IMR-90 (cell line): Measurements from ENCODE around the gene MTTP. TPM values are rescaled to one million over a fixed set of nuclear protein-coding genes. Genes with fewer than 3 reads are reported as not detected.
A peak's percentile ranks its signal among the peaks of the same experiment; 100 is the strongest.
"Not testable (repeated sequence)": the region's sequence is repeated elsewhere in the genome, so short reads cannot be mapped to it uniquely, and the experiment has no call there.

Experiments
- ATAC-seq: fragments of 200-7000 bp; cut with Tn5 transposase; 2 replicates; pipeline ENCODE4 v1.9.1; 2020; ENCODE audit warnings: low read depth, mild to moderate bottlenecking, moderate library complexity
- BruUV-seq: library from RNA; stranded (reverse); fragments of 400-500 nt; replicated peaks from 2 replicates; lab custom pipeline; 2021; lab: Mats Ljungman, UMichigan
- CTCF ChIA-PET: fragments of 300-600 bp; formaldehyde crosslinking; extraction: SDS; loops from one replicate; lab custom pipeline; 2021; ENCODE audit warnings: antibody characterized with exemption; lab: Yijun Ruan, JAX
- POLR2A ChIA-PET: fragments of 300-600 bp; sonication (Branson Sonifier 250); formaldehyde crosslinking; loops from one replicate; lab custom pipeline; 2022; ENCODE audit warnings: antibody characterized with exemption; ENCODE audit not compliant: unreplicated experiment; lab: Charles Lee
- DNase-seq: peaks from one replicate; pipeline ENCODE4 v3.0.0; 2013
- H2AFZ ChIP-seq: replicated peaks from 2 replicates; pipeline ENCODE3; 2013; ENCODE audit warnings: low read length, mild to moderate bottlenecking; ENCODE audit not compliant: poor library complexity
- H2AK5ac ChIP-seq: 2 replicates; pipeline ENCODE4 v1.6.1; 2013; ENCODE audit warnings: low read depth, low read length, inconsistent platforms
- H2AK9ac ChIP-seq: replicated peaks from 2 replicates; pipeline ENCODE3; 2013; ENCODE audit warnings: mild to moderate bottlenecking, low read depth, low read length, moderate library complexity; ENCODE audit not compliant: poor library complexity
- H2BK120ac ChIP-seq: 2 replicates; pipeline ENCODE4 v1.6.1; 2013; ENCODE audit warnings: low read depth, low read length, inconsistent platforms
- H2BK15ac ChIP-seq: 3 replicates; pipeline ENCODE4 v1.6.1; 2013; ENCODE audit warnings: low read depth, low read length, inconsistent platforms
- H2BK20ac ChIP-seq: 2 replicates; pipeline ENCODE4 v1.6.1; 2013; ENCODE audit warnings: low read depth, mild to moderate bottlenecking, inconsistent platforms, low read length, moderate library complexity
- H2BK5ac ChIP-seq: 2 replicates; pipeline ENCODE4 v1.6.1; 2013; ENCODE audit warnings: mild to moderate bottlenecking, low read depth, low read length, inconsistent platforms; ENCODE audit not compliant: poor library complexity, severe bottlenecking
- H3K14ac ChIP-seq: replicated peaks from 2 replicates; pipeline ENCODE4 v1.6.1; 2013; ENCODE audit warnings: low read depth, low read length, inconsistent platforms
- H3K18ac ChIP-seq: 2 replicates; pipeline ENCODE4 v1.6.1; 2013; ENCODE audit warnings: low read depth, low read length, control low read depth
- H3K23ac ChIP-seq: 2 replicates; pipeline ENCODE4 v1.6.1; 2013; ENCODE audit warnings: low read depth, low read length, inconsistent platforms
- H3K27ac ChIP-seq: 2 replicates; pipeline ENCODE4 v1.5.1; 2013; ENCODE audit warnings: mild to moderate bottlenecking, control low read depth, low read length; ENCODE audit not compliant: insufficient read depth
- H3K27me3 ChIP-seq: 2 replicates; pipeline ENCODE4 v1.6.1; 2013; ENCODE audit warnings: low read length; ENCODE audit not compliant: control insufficient read depth, insufficient read depth
- H3K36me3 ChIP-seq: 2 replicates; pipeline ENCODE4 v1.6.1; 2013; ENCODE audit warnings: low read length, mixed read lengths; ENCODE audit not compliant: control insufficient read depth, insufficient read depth
- H3K4ac ChIP-seq: 2 replicates; pipeline ENCODE4 v1.6.1; 2013; ENCODE audit warnings: low read depth, low read length, inconsistent platforms
- H3K4me1 ChIP-seq: 2 replicates; pipeline ENCODE4 v1.6.1; 2013; ENCODE audit warnings: low read length, mixed read lengths; ENCODE audit not compliant: control insufficient read depth, insufficient read depth
- H3K4me2 ChIP-seq: 2 replicates; pipeline ENCODE4 v1.6.1; 2013; ENCODE audit warnings: low read depth, mild to moderate bottlenecking, control low read depth, low read length, moderate library complexity
- H3K4me3 ChIP-seq: 2 replicates; pipeline ENCODE4 v1.5.1; 2013; ENCODE audit warnings: low read depth, mild to moderate bottlenecking, control low read depth, low read length, moderate library complexity; ENCODE audit not compliant: insufficient read depth
- H3K56ac ChIP-seq: 2 replicates; pipeline ENCODE4 v1.6.1; 2013; ENCODE audit warnings: low read length, inconsistent platforms; ENCODE audit not compliant: insufficient read depth; ENCODE audit errors: extremely low read depth
- H3K79me1 ChIP-seq, 2 experiments: 2 replicates each; pipeline ENCODE4 v1.6.1; 2013; ENCODE audit warnings: low read length in 2 of 2, inconsistent platforms in 1 of 2, low read depth in 1 of 2
- H3K9ac ChIP-seq: 2 replicates; pipeline ENCODE4 v1.6.1; 2013; ENCODE audit warnings: low read depth, low read length, control low read depth
- H3K9me1 ChIP-seq: 2 replicates; pipeline ENCODE4 v1.6.1; 2013; ENCODE audit warnings: low read length, inconsistent platforms; ENCODE audit not compliant: insufficient read depth
- H3K9me3 ChIP-seq: 2 replicates; pipeline ENCODE4 v1.6.1; 2013; ENCODE audit warnings: low read length; ENCODE audit not compliant: control insufficient read depth, insufficient read depth
- H4K20me1 ChIP-seq: 2 replicates; pipeline ENCODE4 v1.6.1; 2013; ENCODE audit warnings: low read length, inconsistent platforms; ENCODE audit not compliant: insufficient read depth
- H4K5ac ChIP-seq: 2 replicates; pipeline ENCODE4 v1.6.1; 2013; ENCODE audit warnings: mild to moderate bottlenecking, low read depth, low read length, control low read depth
- H4K8ac ChIP-seq, 2 experiments: 2 replicates each; pipeline ENCODE4 v1.6.1; 2013; ENCODE audit warnings: low read depth in 2 of 2, low read length in 2 of 2, control low read depth in 1 of 2, inconsistent platforms in 1 of 2
- H4K91ac ChIP-seq: 2 replicates; pipeline ENCODE4 v1.6.1; 2013; ENCODE audit warnings: low read depth, low read length, inconsistent platforms; ENCODE audit not compliant: insufficient read depth
- CTCF ChIP-seq: conservative IDR thresholded peaks from 2 replicates; pipeline ENCODE4 v1.5.1; 2012; ENCODE audit warnings: mild to moderate bottlenecking, low read depth, low read length, improper control_type of control experiment
- MAFK ChIP-seq: IDR thresholded peaks from 2 replicates; pipeline ENCODE4 v1.6.1; 2012; ENCODE audit warnings: low read depth, low read length, improper control_type of control experiment
- MAZ ChIP-seq: IDR thresholded peaks from 2 replicates; pipeline ENCODE4 v1.6.1; 2012; ENCODE audit warnings: low read depth, mild to moderate bottlenecking, low read length, improper control_type of control experiment, moderate library complexity, borderline replicate concordance
- NFE2L2 ChIP-seq: fragments of 150-350 bp; IDR thresholded peaks from 2 replicates; pipeline ENCODE4 v1.6.1; 2016; ENCODE audit warnings: low read depth, mild to moderate bottlenecking, low read length
- WGBS, 2 experiments: methylation state at CpG; one replicate each; pipeline versions ENCODE4 v1.1.5 to v1.1.7; 2013; ENCODE audit warnings: missing lambda C conversion rate in 2 of 2; ENCODE audit not compliant: insufficient read length in 1 of 2; ENCODE audit errors: extremely low coverage in 2 of 2; 5-methylcytosine and 5-hydroxymethylcytosine counted together
- dilution Hi-C: fragments of 300-500 bp; cut with HindIII; formaldehyde crosslinking; loops from one replicate; pipeline ENCODE4 v1.14.3; 2018; ENCODE audit warnings: low sequenced_read_pairs; ENCODE audit not compliant: unreplicated experiment
- in situ Hi-C: fragments of 300-500 bp; cut with MboI; formaldehyde crosslinking; loops from 3 replicates; pipeline ENCODE4 v1.14.3; 2019; ENCODE audit warnings: low sequenced_read_pairs, inconsistent platforms, mixed read lengths
- intact Hi-C: fragments of 100-400 bp; cut with micrococcal nuclease; formaldehyde crosslinking; loops from 2 replicates; pipeline ENCODE4 v1.10.0; 2022
- polyA plus RNA-seq, 3 experiments: library from polyadenylated mRNA; depleted of rRNA; stranded (reverse); fragments of >200 nt; gene quantifications; 2 replicates each; pipeline ENCODE4 v1.2.3, GENCODE V29; 2012; ENCODE audit warnings: low replicate concordance in 1 of 3
- total RNA-seq: library from RNA; depleted of rRNA; stranded (reverse); fragments of >200 nt; gene quantifications from 2 replicates; pipeline ENCODE4 v1.2.3, GENCODE V29; 2012

The MTTP gene
- total and polyA plus RNA-seq, 2 of the 4 experiments (the other 2 are of a cell fraction): under 0.01 to 0.03 TPM

GRCh38 chr4:99529956-99530355 lies 44.7 kb upstream of the MTTP start:
- ChIA-PET CTCF (no interaction called here), POLR2A (no interaction called here)
- Histone ChIP-seq H3K9me3 (no peaks in the 10 kb centered on the region), H2AK5ac (no peak overlapping the region), H4K91ac (no peak overlapping the region), H2AFZ (no peak overlapping the region), H3K79me1 (no peaks in the 10 kb centered on the region), H3K27ac (no peak overlapping the region), H2BK120ac (no peak overlapping the region), H3K4ac (no peak overlapping the region), H4K5ac (no peak overlapping the region), H3K56ac (no peak overlapping the region), H2BK20ac (no peak overlapping the region), H3K4me3 (no peak overlapping the region), H3K27me3 (no peaks in the 10 kb centered on the region), H3K18ac (no peak overlapping the region), H3K23ac (no peak overlapping the region), H3K4me1 (no peaks in the 10 kb centered on the region), H3K4me2 (no peak overlapping the region), H3K9me1 (no peaks in the 10 kb centered on the region), H2BK5ac (no peak overlapping the region), H2BK15ac (no peak overlapping the region), H4K20me1 (no peaks in the 10 kb centered on the region), H2AK9ac (no peak overlapping the region), H3K9ac (no peak overlapping the region), H4K8ac (no peak overlapping the region), H3K14ac (no peak overlapping the region), H3K36me3 (no peaks in the 10 kb centered on the region)
- no TSS peak for BruUV-seq
- no peak for TF ChIP-seq CTCF
- no peak for TF ChIP-seq MAFK
- no peak for TF ChIP-seq MAZ
- no peak for TF ChIP-seq NFE2L2
- in situ Hi-C loops: no loop called here
- peak; percentile 2 for DNase-seq
- intact Hi-C loops: no loop called here
- dilution Hi-C loops: no loop called here
- ATAC-seq: no peak
- 0% methylated on average over 1 of the region's 3 CpGs; no CpG with 5 or more reads in 1 of the 2 experiments for WGBS, 2 experiments

- DNase-seq, H2BK20ac ChIP-seq, H4K91ac ChIP-seq, H3K4me3 ChIP-seq, H4K20me1 ChIP-seq, H3K9ac ChIP-seq, BruUV-seq, H2AFZ ChIP-seq, H3K9me1 ChIP-seq, CTCF ChIA-PET, H2AK5ac ChIP-seq, H3K36me3 ChIP-seq, H3K14ac ChIP-seq, H3K27me3 ChIP-seq, H3K4ac ChIP-seq, H3K23ac ChIP-seq, H3K4me1 ChIP-seq, H2BK15ac ChIP-seq, H3K18ac ChIP-seq, H3K79me1 ChIP-seq, H2AK9ac ChIP-seq, H2BK120ac ChIP-seq, H3K56ac ChIP-seq, H4K8ac ChIP-seq, intact Hi-C loops, H3K4me2 ChIP-seq, H3K9me3 ChIP-seq, H2BK5ac ChIP-seq, H3K27ac ChIP-seq, ATAC-seq, H4K5ac ChIP-seq, in situ Hi-C loops, POLR2A ChIA-PET, dilution Hi-C loops: not testable (repeated sequence)
- WGBS, 2 experiments: no CpG with 5 or more reads among the region's 3 CpGs
Measured at GRCh38 chr4:99534699-99535098, 39.9 kb upstream of the MTTP start.
